RWPE1 (cell line): ENCODE data around the gene LATS2.

ENCODE experiments used
- CTCF ChIA-PET: fragments of 350-600 bp; sonication (Branson Sonifier 250); formaldehyde crosslinking; extraction: SDS; loops from one replicate; lab custom pipeline; 2021; lab: Yijun Ruan, JAX
- POLR2A ChIA-PET: fragments of 400-600 bp; formaldehyde crosslinking; extraction: SDS; loops from one replicate; lab custom pipeline; 2020; ENCODE audit warnings: antibody characterized with exemption; ENCODE audit not compliant: low non-redundant PET; lab: Yijun Ruan, JAX
- DNase-seq: peaks from one replicate; pipeline ENCODE4 v3.0.0; 2012; ENCODE audit warnings: low spot score
- H3K27ac ChIP-seq: fragments of 450-650 bp; 2 replicates; pipeline ENCODE4 v1.5.1; 2017
- TF ChIP-seq, protein P1 (sequence below): fragments of 450-650 bp; conservative IDR thresholded peaks from 2 replicates; pipeline ENCODE4 v1.5.1; 2017; ENCODE audit warnings: low read depth, mild to moderate bottlenecking

LATS2 gene

DNA sequence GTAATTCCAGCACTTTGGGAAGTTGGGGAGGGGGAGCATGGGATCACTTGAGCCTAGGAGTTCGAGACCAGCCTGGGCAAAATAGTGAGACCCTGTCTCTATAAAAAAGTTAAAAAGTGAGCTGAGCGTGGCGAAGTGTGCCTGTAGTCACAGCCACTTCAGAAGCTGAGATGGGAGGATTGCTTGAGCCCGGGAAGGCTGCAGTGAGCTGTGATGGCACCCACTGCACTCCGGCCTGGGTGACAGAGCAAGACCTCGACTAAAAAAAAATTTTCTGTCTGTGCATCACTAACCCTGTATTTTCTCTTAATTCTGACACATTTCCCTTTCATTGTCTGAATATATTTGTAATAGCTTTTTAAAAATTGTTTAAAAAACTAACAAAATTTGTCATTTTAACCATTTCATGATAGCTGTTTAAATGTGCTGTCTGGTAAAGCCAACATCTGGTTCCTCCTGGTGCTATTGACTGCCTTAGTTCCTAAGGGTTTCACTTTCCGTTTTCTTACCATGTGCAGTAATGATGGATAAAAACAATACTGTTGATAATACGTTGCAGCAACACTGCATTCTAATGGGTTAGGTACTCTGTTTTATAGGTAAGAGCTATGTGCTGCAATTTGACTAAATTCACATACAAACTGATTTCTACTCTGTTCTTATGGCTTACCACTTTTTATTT, 29.7 kb downstream of the LATS2 start:
- POLR2A ChIA-PET: no interaction called here

GRCh38 chr13:21025539-21025938, 35.8 kb downstream of the LATS2 start:
- DNase-seq: no peak
- POLR2A ChIA-PET: no interaction called here
- TF ChIP-seq, protein P1, sequence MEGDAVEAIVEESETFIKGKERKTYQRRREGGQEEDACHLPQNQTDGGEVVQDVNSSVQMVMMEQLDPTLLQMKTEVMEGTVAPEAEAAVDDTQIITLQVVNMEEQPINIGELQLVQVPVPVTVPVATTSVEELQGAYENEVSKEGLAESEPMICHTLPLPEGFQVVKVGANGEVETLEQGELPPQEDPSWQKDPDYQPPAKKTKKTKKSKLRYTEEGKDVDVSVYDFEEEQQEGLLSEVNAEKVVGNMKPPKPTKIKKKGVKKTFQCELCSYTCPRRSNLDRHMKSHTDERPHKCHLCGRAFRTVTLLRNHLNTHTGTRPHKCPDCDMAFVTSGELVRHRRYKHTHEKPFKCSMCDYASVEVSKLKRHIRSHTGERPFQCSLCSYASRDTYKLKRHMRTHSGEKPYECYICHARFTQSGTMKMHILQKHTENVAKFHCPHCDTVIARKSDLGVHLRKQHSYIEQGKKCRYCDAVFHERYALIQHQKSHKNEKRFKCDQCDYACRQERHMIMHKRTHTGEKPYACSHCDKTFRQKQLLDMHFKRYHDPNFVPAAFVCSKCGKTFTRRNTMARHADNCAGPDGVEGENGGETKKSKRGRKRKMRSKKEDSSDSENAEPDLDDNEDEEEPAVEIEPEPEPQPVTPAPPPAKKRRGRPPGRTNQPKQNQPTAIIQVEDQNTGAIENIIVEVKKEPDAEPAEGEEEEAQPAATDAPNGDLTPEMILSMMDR: no peak
- CTCF ChIA-PET: no interaction called here
- no peak overlapping the region for H3K27ac ChIP-seq

More for the DNA sequence above, 29.7 kb downstream of the LATS2 start:
- H3K27ac ChIP-seq: no peak overlapping the region; the same call in 1 of the 2 replicates
- no peak for DNase-seq
- TF ChIP-seq, protein P1: no peak
- CTCF ChIA-PET: no interaction called here

DNA sequence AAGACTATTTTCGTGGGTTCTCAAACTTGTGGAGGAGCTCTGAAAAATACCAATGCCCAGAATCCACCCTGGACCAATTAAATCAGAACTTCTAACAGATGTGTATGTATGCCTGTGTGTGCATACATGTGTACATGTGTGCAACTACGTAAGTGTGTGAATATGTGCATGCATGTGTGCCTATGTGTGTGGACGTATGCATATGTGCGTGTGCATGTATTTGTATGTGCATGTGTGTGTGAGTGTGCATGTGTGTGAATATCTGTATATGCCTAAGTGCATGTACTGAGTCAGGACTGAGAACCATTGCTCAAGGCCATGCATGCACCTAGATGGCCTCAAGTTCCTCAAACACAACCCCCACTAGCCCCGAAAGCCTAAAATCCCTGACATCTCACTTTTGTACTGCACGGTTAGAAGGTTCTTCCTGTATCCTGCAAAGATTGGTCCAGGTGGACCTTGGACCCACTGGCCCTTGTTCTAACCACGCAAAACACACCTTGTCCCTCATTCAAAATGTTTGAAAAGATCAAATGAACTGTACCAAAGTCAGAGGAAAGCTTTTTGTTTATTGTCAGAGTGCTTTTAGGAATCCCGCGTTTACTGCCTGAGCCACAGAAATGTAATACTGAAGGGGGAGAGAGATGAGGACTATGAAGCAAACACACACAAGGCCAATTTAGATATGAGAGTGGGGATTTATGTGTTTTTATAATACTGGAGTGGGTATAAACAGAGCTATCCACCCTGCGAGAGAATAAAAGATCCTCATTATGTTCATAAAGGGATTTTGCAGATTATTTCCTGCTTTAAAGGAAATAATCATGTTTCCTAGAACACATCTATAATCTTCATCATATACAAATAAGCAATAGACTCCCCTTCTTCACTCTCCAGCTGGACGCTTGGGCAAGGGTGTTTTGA, 39.1 kb downstream of the LATS2 start:
- POLR2A ChIA-PET: no interaction called here
- no peak for DNase-seq
- H3K27ac ChIP-seq: no peak overlapping the region
- CTCF ChIA-PET: interaction anchor here (0.5 to 0.7 kb wide), 2 partner anchors 47 to 80 kb away, joined by 3 read pairs; no protein-coding TSS in a partner anchor
- TF ChIP-seq, protein P1: no peak

DNA sequence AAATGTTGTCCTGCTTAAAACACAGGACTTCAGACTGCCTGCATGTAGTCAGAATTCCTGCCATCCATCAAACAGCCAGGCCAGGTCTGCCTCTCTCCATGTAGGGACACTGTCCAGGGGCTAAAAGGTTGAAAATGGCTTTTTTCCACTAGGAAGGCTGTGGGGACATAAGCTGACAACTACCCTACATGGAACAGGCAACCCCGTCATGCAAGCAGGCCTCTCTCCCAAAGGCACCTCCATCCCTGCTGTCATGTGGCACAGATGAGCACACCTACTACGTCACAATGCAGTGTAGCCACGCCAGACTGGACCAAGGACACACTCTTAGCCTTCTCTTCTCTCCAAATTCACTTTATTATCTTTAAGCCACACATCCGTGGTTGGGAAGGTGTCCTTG, 40.8 kb downstream of the LATS2 start:
- POLR2A ChIA-PET: no interaction called here
- TF ChIP-seq, protein P1: no peak
- CTCF ChIA-PET: no interaction called here
- DNase-seq: no peak
- H3K27ac ChIP-seq: no peak overlapping the region

- POLR2A ChIA-PET: no interaction called here
- DNase-seq: no peak
- TF ChIP-seq, protein P1: no peak
- H3K27ac ChIP-seq: no peak overlapping the region
- CTCF ChIA-PET: no interaction called here
These were observed 41.2 kb downstream of the LATS2 start for GRCh38 chr13:21020176-21020575.

DNA sequence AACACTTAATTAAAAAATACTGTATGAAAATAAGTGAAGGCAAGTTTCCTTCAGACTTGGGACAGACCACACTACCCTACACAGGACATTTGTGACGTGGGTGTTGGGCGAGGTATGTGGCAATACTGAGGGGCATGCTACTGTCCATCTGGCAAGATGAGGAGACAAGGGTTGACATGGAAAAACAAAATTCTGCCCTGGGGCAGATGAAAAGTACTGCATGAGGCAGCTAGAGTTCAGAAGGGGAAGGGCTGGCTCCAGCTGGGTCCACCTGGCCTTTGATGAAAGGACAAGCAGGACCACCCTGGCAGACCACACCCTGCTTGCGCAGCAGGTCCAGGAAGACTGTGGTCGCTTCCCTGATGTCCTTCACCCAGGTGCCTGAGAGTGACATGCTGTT, 43.2 kb downstream of the LATS2 start:
- ChIA-PET CTCF (interaction anchor here (0.6 kb wide), 1 partner anchor 14 kb away, joined by 3 read pairs; no protein-coding TSS in a partner anchor), POLR2A (no interaction called here)
- H3K27ac ChIP-seq: peak overlapping the region; percentile 67
- TF ChIP-seq, protein P1: no peak
- no peak for DNase-seq
